GM21717 (cell line): ENCODE data around the gene OR1M1.
"Not testable (repeated sequence)": the region's sequence is repeated elsewhere in the genome, so short reads cannot be mapped to it uniquely, and the experiment has no call there.

Experiments used
- ATAC-seq: cut with Tn5 transposase; IDR thresholded peaks from one replicate; pipeline ENCODE4 v1.9.1; 2021; ENCODE audit warnings: mild to moderate bottlenecking, moderate library complexity; ENCODE audit not compliant: unreplicated experiment

Gene OR1M1, protein sequence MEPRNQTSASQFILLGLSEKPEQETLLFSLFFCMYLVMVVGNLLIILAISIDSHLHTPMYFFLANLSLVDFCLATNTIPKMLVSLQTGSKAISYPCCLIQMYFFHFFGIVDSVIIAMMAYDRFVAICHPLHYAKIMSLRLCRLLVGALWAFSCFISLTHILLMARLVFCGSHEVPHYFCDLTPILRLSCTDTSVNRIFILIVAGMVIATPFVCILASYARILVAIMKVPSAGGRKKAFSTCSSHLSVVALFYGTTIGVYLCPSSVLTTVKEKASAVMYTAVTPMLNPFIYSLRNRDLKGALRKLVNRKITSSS

DNA sequence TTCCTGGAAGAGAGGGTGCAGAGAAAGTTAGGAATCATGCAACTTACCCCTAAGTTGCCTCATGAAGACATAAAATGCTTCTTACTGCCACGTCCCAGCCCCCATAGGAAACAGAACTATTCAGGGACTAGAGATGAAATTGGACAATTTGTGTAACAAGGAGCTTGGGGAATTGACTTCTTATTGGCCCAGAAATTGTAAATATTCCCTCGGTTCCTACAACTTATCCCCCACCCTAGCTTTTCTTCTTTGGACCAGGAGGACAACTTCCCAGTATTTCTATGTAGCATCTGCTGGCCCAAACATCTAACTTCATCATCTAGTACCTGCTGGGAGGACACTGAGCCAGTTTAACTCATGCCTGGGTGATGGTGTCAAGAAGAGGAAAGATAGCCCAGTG lies at the start of gene OR1M1:
OR1M1 (plus strand) TSS at position 301 of the 400 bp plus-strand sequence. CDS start 6,184 bp downstream, outside the sequence.
- ATAC-seq = no peak

GRCh38 chr19:9037400-9038062 lies 49.3 kb upstream of the OR1M1 start:
- no peak for ATAC-seq

GRCh38 chr19:9039728-9040127 lies 47.1 kb upstream of the OR1M1 start:
- ATAC-seq = no peak

DNA sequence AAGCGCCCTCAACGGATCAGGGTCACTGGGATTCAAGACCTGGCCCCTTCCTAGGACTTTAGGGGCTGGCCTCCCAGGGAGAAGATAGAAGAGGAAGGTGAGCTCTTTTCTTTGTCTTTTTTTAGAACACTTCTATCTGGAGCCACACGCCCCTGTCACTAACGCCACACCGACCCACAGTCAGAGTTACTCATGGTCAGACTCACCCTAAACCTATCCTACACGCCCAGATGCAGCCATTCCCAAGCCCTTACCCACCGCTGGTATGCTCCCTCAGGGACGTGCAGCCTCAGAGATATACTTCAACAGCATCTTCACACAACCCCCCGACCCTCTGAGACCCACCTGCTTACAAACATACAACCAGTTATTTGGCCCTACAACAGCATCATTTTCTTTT lies 46.7 kb upstream of the OR1M1 start:
- no peak for ATAC-seq

DNA sequence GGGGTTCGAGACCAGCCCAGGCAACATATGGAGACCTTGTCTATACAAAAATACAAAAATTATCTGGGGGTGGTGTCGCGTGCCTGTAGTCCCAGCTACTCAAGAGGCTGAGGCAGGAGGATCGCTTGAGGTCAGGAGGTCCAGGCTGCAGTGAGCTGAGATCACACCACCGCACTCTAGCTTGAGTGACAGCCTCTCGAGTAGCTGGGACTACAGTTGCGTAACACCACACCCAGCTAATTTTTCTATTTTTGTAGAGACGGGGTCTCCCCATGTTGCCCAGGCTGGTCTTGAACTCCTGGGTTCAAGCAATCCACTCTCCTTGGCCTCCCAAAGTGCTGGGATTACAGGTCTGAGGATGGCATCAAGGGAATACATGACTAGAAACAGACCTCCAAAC lies 45.8 kb upstream of the OR1M1 start:
- no peak for ATAC-seq

- ATAC-seq = no peak
Observed at GRCh38 chr19:9043524-9043923, 43.3 kb upstream of the OR1M1 start.

GRCh38 chr19:9044449-9044848 lies 42.4 kb upstream of the OR1M1 start:
- no peak for ATAC-seq

DNA sequence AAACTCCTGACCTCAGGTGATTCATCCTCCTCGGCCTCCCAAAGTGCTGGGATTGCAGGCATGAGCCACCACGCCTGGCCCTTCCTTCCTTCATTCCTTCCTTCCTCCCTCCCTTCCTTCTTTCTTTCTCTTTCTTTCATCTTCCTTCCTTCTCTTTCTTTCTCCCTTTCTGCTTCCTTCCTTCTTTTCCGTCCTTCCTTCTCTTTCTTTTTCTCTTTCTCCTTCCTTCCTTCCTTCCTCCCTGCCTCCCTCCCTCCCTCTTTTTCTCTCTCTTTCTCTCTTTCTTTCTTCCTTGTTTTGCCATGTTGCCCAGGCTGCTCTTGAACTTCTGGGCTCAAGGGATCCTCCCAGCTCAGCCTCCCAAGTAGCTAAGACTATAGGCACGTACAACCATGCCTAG lies 40.2 kb upstream of the OR1M1 start:
- no peak for ATAC-seq

DNA sequence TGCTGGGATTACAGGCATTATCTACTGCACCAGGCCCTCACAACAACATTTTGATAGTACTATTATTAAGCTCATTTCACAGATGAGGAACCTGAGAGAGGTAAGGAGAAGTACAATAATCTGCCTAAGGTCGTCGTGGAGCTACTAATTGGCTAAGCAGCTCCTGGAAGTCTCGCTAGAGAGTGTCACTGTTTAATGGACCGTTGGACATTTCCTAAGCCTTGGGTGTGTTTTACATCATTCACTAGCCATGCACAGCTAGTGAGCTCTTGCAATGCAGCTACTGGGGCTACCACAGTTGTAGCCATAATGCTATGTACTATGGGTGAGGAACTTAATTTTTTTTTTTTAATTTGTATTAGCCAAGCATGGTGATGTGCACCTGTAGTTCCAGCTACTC lies 34.0 kb upstream of the OR1M1 start:
- ATAC-seq = no peak

DNA sequence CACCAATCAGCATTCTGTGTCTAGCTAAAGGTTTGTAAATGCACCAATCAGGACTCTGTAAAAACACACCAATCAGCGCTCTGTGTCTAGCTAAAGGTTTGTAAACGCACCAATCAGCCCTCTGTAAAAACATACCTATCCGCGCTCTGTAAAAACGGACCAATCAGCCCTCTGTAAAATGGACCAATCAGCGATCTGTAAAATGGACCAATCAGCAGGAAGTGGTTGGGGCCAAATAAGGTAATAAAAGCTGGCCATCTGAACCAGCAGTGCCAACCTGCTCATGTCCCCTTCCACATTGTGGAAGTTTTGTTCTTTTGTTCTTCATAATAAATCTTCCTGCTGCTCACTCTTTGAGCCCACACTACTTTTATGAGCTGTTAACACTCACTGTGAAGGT lies 33.2 kb upstream of the OR1M1 start:
- ATAC-seq = not testable (repeated sequence)

DNA sequence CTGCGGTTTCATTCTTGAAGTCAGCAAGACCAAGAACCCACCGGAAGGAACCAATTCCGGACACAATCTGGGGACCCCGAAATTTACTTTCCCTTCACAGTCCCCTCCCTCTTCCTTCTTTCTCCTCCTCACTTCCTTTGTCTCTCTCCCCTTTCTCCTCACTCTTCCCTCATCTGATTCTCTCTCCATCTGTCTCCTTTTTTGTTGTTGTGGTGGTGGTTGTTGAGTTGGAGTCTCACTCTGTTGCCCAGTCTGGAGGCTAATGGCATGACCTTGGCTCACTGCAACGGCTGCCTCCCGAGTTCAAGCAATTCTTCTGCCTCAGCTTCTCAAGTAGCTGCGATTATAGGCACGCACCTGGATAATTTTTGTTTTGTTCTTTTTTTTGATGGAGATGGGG lies 32.7 kb upstream of the OR1M1 start:
- no peak for ATAC-seq

- no peak for ATAC-seq
Observed at GRCh38 chr19:9054765-9055164, 32.1 kb upstream of the OR1M1 start.

GRCh38 chr19:9056131-9056530 lies 30.7 kb upstream of the OR1M1 start:
- not testable (repeated sequence) for ATAC-seq

DNA sequence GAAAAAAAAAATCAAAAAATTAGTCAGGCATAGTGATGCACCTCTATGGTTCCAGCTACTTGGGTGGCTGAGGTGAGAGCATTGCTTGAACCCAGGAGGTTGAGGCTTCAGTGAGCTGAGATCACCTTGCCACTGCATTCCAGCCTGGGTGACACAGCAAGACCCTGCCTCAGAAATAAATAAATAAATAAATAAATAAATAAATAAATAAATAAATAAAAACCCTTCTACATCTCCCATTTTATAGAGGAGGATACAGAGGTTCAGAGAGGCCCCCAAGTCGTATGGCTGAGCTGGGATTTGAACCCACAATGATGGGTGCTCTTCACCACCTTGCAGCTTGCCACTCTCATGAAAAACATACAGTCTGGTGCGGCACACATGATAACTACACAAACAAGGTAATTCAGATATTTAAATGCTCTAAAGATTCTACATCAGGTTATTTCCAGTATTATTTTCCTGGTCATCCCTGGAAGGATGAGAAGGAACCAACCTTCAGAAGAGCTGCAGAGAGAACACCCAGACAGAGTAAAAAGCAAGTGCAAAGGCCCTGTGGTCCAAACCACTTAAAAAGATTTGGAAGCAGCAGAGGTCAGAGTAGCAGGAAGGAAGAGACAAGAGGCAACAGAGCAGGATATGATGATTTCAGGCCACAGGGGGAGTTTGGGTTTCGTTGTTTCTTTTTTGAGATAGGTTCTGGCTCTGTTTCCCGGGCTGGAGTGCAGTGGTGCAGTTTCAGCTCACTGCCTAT lies 29.2 kb upstream of the OR1M1 start:
- ATAC-seq = no peak

- no peak for ATAC-seq
Observed at GRCh38 chr19:9058905-9059667, 27.8 kb upstream of the OR1M1 start.

- no peak for ATAC-seq
Observed at GRCh38 chr19:9060564-9061340, 26.1 kb upstream of the OR1M1 start.

GRCh38 chr19:9061879-9062278 lies 25.0 kb upstream of the OR1M1 start:
- no peak for ATAC-seq

DNA sequence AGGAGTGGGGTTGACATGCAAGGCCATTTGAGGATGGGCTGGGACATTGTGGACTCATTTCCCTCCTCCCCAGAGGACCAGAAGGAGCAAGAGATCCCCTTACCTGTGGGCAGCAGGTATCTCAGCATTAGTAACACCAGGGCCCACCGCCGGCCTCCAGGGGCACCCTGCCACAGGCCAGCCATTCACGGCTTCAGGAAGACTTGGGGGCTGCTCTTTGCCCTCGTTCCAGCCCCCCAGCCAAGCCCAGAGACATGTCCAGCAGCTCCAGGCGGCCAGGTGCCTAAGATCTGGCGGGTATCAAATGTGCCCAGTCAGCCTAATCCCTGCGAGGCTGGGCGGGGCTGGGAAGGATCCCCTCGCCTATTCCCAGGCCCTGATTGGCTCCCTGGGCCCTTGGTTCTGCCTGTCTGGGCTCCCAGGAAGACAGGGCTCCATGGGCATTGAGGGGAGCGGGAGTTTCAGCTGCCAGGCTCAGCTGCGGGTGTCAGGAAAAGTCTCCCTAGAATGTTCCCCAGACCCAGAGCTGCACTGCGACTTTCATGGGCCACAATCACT lies 21.3 kb upstream of the OR1M1 start:
- no peak for ATAC-seq

DNA sequence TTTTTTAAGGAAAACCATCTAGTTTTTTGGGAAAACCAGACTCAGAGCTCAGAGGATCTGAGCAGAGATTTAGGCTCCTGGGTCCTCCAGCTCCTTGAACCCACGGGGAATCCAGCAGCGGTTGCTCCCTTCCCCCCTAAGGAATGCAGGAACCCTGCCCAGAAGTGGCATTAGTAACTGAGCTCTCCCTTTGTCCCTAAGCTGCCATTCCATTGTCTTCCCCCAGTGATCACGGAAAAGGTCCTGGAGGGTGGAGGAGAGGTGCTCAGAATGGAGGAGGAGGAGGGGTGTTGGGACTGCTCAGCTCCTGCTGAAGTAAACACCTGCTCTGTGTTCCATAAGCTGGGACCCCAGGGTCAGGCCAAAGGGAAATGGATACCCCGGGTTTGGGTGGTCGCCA lies 16.8 kb upstream of the OR1M1 start:
- no peak for ATAC-seq

GRCh38 chr19:9071720-9072119 lies 15.1 kb upstream of the OR1M1 start:
- ATAC-seq = not testable (repeated sequence)
